Iris pigment epithelial cell (primary cell): ENCODE data around the gene RAP1A.
A peak's percentile ranks its signal among the peaks of the same experiment; 100 is the strongest.
"Not testable (repeated sequence)": the region's sequence is repeated elsewhere in the genome, so short reads cannot be mapped to it uniquely, and the experiment has no call there.

Source experiments
- DNase-seq: peaks from one replicate; pipeline ENCODE4 v3.0.0-alpha.2; 2011; ENCODE audit warnings: low read depth

RAP1A gene

GRCh38 chr1:111598544-111598943 lies 21.0 kb upstream of the RAP1A start:
- no peak for DNase-seq

DNA sequence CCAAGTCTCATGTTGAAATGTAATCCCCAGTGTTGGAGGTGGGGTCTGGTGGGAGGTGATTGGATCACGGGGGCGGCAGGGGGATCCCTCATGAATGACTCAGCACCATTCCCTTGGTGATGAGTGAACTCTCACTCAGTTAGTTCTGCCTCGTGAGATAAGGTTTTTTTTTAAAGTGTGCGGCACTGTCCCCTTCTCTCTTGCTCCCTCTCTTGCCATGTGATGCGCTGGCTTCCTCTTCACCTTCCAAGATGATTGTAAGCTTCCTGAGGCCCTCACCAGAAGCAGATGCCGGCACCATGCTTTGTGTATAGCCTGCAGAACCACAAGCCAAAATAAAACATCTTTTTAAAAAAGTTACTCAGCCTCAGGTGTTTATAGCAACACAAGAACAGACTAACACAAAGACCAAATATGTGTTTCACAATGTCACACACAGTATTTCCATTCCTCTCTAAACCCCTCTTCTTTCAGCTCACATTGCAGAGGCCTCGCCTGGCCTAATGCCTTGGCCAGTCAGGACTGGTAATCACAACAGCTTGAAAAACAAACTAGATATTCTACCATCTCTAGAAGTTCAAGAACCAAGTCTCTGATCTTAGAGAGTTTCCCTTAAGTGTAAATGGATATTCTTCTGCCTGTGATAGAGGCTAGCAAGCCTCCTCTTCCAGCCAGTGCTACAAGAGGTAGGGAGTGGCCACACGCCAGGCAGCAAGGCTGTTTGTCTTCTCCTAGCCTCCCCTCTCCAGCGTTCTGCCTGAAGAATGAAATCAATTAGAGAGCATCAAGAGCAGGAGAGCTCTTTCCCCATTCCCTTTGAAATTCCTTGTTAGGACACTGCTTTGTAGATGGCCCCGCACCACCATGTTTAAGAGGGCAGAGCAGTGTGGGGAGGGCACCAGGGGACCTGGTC lies 19.6 kb upstream of the RAP1A start:
- peak; percentile 41 for DNase-seq

DNA sequence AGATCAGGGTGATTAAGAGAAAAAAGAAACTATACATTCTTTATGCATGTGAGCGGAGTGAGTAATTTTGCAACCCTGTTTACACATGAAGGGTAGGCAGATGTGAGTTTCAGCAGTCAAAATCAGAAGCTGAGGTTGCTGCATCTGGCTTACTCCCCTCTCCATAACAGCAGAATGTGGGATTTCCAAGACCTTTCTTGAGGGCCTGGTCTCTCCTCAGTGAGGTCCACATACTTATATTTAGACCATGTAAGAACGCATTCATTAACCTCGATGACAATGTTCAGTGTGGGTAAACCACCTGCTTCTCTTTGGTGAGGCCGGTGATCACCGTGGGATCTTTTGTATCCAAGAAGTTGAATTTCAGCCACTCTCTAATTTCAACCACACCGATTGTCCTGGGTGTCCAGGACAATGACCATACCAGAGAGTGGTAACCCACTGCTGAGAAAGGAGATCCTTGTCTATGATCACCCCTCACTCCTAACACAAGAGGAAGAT lies 18.7 kb upstream of the RAP1A start:
- DNase-seq = no peak

GRCh38 chr1:111602302-111602701 lies 17.3 kb upstream of the RAP1A start:
- no peak for DNase-seq

GRCh38 chr1:111602974-111603373 lies 16.6 kb upstream of the RAP1A start:
- no peak for DNase-seq

DNA sequence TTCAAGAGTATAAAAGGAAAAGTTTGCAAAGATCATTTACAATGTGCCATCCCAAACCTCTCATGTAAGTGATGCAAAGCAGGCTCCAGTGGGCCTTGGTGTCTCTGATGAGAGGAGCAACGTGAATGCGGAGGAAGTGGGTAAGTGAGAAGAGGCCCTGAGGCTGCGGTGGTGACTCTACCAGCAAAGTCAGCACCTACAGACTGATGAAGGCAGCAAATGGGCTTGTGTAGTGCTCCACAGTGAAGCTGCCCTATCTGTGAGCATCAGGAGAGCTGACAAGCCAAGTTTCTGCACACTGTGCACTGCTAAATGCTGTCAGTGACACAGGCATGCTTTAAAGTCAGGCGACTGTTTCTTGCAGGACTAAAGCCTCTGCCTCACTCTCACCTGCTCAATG lies 15.6 kb upstream of the RAP1A start:
- DNase-seq = no peak

DNA sequence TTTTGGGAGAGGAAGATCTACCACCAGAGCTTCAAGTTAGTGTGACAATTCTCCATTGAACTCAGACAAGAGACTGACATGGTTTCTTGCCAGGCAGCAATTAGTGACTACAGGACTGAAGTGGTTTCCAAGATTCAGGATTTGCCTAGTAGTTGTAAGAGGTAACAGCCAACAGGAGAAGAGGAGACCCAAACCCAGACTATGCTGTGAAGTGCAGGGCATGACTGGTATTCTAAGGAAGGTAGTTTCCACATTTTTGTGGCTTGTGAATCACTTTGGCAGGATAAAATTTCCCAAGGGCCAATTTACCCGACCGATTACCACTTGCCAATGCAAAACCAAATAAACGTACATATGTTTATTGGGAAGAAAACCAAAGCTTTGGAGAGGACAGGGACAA lies 14.7 kb upstream of the RAP1A start:
- peak; percentile 63 for DNase-seq

GRCh38 chr1:111605576-111605975 lies 14.0 kb upstream of the RAP1A start:
- DNase-seq = peak; percentile 23

GRCh38 chr1:111606457-111607215 lies 13.0 kb upstream of the RAP1A start:
- DNase-seq = not testable (repeated sequence)

DNA sequence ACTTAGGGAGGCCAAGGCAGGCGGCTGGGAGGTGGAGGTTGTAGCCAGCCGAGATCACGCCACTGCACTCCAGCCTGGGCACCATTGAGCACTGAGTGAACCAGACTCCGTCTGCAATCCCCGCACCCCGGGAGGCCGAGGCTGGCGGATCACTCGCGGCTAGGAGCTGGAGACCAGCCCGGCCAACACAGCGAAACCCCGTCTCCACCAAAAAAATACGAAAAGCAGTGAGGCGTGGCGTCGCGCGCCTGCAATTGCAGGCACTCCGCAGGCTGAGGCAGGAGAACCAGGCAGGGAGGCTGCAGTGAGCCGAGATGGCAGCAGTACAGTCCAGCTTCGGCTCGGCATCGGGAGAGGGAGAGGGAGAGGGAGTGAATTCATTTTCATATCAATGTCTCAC lies 11.1 kb upstream of the RAP1A start:
- not testable (repeated sequence) for DNase-seq

DNA sequence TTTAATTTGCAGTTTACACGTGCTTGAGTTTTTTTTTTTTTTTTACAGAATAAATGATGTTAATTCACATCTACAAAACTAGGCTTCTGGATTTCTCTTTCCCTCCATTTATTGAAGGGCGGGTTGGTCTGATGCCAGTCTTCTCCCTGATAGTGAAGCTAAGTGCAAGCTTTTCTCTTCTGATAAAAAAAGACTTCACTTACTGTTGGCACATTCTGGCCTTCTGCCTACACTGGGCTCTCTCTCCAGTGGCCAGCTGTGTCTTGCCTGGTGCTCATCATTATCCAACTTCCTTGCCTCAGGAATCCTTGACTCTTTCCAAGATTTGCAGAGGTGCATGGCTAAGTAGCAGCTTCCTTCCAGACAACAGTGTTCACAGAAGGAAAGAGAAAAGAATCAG lies 7.6 kb upstream of the RAP1A start:
- no peak for DNase-seq

DNA sequence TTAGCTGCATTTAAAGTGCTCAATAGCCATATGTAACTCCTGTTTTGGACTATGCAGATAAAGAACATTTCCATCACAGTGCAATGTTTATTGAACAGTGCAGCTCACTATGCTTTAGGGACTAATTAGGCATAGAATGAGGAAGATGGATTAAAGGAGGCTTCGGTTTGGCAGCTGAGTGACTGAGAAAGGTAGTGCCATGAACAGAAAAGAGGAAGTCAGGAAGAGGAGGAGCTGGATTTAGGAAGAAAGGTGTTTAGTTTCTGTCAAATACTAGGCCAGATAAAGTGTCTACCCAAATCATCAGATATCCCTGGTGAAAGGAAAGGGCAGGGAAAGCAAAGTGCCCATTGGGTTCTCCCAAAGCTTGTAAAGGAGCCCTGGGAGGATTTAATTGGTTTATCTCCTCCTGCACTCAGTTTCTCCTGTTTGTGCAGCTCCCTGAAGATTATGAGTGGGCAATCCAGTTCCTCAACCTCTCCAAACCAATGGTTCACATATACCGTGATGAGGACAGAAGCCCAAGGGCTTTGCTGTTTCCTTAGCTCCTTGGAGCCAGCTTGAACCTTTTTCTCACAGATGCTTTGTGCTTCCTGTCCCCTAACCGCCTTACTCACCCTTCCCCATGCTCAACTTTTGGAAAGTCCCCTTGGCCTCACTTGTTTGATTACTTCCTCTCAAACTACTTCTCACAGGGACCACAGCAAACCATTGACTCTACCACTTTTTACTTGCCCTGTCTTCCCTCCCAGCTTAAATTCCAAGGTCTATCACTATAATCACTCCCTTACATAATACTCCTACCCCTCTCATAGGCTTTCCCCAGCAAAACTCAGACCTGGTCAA lies 3.5 kb upstream of the RAP1A start:
- DNase-seq = no peak

DNA sequence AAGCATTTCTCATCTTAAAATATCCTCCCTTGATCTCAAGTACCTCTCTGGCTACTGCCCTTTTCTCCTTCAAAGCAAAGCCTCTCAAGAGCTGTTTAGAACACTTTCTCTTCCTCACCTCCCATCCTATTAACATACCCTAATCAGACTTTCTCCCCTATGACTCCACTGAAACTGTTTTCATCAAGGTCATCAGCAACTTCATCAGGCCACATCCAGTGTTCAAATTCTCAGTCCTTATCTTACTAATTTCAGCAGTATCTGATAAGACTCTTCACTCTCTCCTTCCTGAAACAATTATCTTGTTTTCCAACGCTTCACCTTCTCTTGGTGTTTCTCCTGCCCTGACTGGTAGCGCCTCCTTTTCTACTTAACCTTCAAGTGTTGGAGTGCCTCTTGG lies 1.5 kb upstream of the RAP1A start:
- DNase-seq = no peak

- DNase-seq = no peak
Observed at GRCh38 chr1:111618961-111619634, 491 bp upstream of the RAP1A start.

- DNase-seq = peak; percentile 29
Observed at GRCh38 chr1:111620441-111620971, 917 bp downstream of the RAP1A start.

DNA sequence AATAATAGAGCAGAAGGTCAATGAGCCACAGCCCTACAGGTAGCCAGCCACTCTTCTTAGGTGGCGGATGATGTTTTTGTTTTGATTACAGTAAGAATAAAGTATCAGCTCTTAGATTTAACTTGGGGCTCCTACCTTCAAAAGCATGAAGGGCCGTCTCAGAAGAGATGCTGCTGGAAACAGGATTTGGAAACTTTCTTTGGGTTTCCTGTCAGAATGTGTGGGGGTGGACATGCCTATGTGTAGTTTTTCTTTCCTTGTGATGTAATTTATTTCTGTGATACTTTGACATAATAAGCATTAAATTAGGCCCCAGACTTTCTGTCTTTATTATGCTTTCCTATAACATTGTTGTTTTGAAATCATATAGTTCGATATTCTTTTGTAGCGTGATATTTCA lies 1.5 kb downstream of the RAP1A start:
- peak; percentile 48 for DNase-seq

DNA sequence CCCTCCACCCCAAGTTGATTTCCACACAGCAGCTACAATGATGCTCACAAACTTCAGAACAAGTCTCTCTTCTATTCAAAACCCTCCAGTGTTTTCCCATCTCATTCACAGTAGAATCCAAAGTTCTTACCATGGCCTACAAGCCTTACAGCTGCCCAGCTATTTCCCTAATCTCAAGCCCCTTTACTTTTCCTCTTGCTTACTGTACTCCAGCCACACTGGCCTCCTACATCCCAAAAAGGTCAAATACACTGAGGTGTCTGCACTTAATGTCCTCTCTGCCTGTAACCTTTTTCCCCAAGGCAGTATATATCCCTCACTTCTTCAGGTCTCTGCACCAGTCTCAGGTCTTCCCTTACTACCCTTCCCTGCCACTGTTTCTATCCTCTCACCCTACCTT lies 2.6 kb downstream of the RAP1A start:
- no peak for DNase-seq

GRCh38 chr1:111624382-111624781 lies 4.8 kb downstream of the RAP1A start:
- DNase-seq = no peak

DNA sequence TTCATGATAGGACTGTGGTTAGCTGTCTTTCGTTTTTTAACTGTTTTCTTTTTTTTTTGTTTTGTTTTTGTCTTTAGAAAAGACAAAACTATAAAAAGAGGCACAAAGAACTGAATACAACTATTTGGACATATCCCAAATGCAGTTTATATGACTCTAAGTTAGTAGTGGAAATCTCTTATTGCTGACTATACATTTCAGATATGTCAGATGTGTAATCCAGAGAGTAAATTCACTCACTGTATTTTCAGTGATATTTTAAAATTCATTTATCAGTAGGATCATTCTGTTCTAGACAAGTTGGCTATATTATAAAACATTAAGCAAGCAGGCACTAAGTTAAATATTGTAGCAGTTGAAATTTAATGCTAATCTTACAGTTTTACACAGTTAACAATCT lies 5.7 kb downstream of the RAP1A start:
- no peak for DNase-seq

DNA sequence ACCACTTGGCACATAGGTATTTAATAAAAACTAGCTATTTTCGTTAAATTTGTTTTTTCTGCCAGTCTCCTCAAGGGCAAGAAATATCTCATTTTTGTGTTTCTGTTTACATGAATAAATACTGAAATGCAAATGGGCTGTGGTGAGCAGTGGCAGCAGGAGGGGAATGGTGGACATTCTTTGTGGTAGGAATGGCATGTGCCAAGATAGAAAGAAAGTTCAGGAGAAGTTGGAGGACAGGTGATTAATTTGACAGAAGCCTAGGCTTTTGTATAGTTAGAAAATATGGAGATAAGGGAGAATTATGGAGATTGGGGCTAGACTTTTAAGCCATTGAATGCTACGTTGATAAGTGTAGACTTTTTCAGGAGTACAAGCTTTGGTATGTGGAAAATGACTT lies 8.6 kb downstream of the RAP1A start:
- DNase-seq = peak; percentile 34

DNA sequence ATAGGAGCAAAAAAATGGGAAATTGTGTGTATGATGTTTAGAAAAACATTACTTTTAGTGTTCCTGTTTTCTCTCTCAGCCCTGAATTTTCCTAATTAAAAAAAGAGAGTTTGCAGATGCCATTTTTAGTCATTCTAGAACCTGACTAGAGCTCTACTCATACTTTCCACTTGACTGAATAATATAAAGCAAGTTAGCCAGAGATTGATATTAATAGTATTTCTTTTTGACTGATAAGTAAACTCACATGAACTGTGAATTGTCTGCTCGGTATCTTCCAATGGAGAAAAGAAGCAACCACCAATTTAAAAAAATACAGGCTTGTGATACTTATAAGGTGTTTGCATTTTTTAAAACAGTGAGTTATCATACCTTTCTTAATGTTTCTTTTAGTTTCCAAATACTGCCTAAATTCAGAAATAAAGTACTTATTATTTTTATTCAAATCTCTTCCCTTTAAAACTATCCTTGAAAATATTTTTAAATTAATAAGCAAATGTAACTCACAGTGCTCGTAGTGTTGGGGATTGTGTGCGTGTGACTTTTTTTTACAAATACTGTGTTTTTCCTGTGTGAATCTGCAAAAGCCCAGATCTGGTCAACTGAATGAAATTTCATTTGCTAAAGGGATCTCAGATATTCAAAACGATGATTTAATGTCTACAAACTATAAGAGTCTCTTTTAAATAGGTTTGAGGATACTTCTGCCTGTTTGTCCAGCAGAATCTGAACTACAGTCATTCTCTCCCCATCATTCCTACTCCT lies 9.8 kb downstream of the RAP1A start:
- no peak for DNase-seq
